ENCODE data around the gene PRKAA1.
"Not testable (repeated sequence)": the region's sequence is repeated elsewhere in the genome, so short reads cannot be mapped to it uniquely, and the experiment has no call there.

PRKAA1 gene

GRCh38 chr5:40722497-40722911 lies 75.7 kb downstream of the PRKAA1 start:
- DNase-seq (ENCODE audit: low spot score), result not testable (repeated sequence)

GRCh38 chr5:40720069-40720468 lies 78.1 kb downstream of the PRKAA1 start:
- DNase-seq (ENCODE audit: low spot score), result no peak

- DNase-seq (ENCODE audit: low spot score), result no peak
Measured at GRCh38 chr5:40717281-40717680, 80.9 kb downstream of the PRKAA1 start.

GRCh38 chr5:40716590-40716989 lies 81.6 kb downstream of the PRKAA1 start:
- DNase-seq (ENCODE audit: low spot score), result no peak

- no peak for DNase-seq (ENCODE audit: low spot score)
Measured at GRCh38 chr5:40716000-40716399, 82.2 kb downstream of the PRKAA1 start.

- DNase-seq (ENCODE audit: low spot score), result no peak
Measured at GRCh38 chr5:40714001-40714400, 84.2 kb downstream of the PRKAA1 start.

- not testable (repeated sequence) for DNase-seq (ENCODE audit: low spot score)
Measured at GRCh38 chr5:40710575-40710974, 87.6 kb downstream of the PRKAA1 start.

Measured in activated CD4-positive, alpha-beta T cell treated with anti-CD3 and anti-CD28 coated beads, Interleukin-2, Interleukin-4, amounts not matched to agents 100 ng/mL and 50 ng/mL, durations not matched to agents 16 hours and 8 hours (primary cell).